Measurements from ENCODE around the gene MRPS14.
A peak's percentile ranks its signal among the peaks of the same experiment; 100 is the strongest.

Gene MRPS14

DNA sequence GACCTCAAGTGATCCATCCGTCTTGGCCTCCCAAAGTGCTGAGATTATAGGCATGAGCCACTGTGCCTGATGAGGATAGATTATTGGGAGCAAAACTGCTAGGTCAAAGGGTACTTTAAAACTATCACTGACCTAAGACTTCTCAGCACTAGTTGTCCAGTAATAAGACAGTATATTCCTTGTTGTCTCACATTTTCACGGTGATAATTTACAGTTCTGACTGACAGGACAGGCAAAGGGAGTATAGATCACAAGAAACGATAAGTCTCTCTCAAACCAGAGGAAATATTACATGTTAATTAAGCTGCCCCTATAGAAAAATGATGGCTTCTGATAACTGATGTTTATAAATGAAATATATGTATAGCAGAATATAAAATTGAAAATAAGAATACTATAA lies 3.7 kb downstream of the MRPS14 start:
- DNase-seq (ENCODE audit: low spot score) = no peak

DNA sequence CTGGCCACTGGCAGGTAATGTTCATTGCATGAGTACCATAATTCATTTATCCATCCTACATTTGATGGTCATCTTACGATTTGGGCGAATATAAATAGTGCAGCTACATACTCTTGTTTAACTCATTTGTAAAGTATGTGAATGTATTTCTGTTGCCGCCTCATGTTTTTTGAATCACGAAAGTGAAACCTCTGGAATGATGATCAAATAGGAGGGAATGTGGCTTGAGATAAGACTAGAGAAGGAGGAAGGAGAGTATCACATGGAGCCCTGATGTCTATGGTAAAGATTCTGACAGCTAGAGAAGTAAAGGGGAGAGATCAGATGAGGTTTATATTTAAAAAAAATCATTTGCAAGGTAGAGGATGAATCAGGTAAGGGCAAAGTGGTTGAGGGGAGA lies 8.0 kb downstream of the MRPS14 start:
- no peak for DNase-seq (ENCODE audit: low spot score)

DNA sequence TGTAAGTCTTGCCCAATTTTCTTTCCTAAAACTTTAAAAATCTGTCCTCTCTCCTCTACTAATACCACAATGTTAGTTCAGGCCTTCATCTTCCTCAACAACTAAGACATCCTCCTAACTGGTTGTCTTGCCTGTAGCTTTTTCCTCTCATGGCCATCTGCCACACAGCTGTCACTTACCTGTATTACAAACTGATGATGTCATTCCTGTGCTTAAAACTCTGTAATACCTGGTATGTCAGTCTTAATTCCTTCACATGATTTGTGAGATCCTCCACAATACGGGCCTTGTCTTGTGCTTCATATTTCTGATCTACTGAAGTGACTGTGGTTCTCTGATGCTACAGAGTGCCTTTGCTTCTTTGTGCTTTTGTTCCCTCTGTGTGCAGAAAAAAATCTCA lies 9.8 kb downstream of the MRPS14 start:
- no peak for DNase-seq (ENCODE audit: low spot score)

DNA sequence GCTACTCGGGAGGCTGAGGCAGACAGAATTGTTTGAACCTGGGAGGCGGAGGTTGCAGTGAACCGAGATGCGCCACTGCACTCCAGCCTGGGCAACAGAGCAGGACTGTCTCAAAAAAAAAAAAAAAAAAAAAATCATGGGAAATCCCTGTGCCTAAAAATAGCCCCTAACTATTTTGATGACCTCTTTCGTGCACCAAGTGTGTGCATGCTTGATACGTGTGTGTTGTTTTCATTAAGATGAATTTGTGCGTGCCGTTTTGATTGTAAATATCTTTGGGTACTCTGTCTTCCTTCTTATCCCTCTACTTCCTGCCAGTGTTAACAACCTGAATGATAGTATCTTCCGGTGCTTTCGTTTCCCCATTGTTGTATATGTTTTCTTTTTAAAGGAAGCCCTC lies 13.7 kb downstream of the MRPS14 start:
- DNase-seq (ENCODE audit: low spot score) = no peak

DNA sequence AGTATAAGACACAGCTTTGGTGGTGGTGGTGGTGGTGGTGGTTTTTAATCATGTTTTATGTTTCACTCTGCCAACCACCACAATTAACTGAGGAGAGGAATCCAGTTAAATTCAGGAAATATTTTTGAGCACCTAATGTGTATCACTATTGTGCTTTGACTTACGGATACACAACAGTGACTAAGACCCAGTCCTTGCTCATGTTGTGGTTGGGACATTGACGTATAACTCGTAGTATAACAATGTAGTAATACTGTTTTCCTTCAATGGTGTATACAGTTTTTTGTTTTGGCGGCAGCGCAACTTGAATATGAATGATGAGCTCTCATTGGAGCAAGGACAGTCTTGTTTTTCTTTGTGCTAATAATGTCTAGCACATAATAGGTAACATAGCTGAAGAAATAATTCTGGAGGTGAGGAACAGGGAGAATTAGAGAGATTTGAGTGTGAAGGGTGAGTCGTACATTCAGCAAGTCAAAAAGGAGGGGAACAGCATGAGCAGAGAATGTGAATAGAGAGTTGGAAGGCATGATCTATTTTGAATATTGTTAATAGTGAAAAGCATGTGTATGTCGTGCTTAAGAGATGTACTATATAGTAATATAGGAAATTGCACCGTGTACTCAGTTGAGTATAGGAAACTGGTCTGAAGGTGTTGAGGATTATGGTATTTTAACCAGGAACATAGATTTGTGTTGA lies 18.0 kb downstream of the MRPS14 start:
- no peak for DNase-seq (ENCODE audit: low spot score)

DNA sequence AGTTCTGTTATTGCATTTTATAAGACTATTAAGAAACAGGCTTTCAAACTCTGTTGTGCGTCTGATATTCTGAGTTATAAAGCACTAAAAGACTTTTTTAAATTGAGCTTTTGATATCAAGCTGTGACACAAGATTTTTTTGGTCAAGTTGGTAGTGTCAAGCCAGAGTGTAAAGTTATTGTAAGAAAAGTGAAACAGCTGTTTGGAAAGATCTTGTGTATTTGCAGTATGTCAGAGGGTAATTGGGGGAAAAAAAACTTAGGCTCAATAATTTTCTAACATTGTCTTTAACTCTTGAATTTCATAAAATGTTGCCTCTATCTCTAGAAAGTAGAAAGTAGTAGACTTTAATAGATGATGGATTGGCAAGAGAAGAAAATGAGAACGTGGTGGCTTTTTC lies 19.7 kb downstream of the MRPS14 start:
- DNase-seq (ENCODE audit: low spot score) = no peak

DNA sequence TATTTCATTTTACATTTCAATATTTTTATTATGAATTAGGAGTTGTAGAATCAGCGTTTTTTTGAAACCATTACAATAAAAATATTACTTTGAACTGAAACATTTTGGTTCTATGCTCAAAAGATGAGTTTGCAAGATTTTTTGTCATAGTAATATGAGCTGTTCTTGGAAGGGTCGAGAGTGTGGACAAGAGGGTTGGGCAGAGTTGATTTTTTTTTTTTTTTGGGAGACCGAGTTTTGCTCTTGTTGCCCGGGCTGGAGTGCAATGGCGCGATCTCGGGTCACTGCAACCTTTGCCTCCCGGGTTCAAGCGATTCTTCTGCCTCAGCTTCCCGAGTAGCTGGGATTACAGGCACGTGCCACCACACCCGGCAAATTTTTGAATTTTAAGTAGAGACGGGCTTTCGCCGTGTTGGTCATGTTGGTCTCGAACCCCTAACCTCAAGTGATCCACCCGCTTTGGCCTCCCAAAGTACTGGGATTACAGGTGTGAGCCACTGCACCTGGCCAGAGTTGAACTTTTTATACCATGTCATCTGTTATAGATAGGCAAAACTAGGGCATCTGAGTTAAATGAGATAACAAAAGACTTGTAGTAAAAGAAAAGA lies 20.2 kb downstream of the MRPS14 start:
- DNase-seq (ENCODE audit: low spot score) = no peak

DNA sequence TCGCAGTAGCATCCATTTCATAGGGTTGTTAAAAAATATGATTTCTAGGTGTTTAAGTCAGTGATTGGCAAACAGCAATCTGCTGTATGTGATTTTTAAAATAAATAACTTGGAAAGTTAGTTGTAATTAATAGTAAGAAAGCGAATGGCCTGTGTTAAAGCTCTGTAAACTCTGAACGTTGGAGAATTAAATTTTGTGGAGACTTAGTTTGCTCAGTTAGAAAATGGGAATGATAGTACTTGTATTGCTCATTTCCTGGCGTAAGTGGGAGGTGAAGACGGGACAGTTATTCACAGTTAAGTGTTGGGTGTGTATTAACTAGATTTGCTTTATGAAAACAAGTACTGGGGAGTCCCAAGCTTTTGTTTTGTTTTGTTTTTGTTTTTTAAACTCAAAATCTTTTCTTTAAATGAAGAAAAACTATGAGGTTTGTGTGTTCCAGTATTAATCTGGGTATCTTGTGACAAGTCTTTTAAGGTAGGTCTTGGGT lies 22.5 kb downstream of the MRPS14 start:
- no peak for DNase-seq (ENCODE audit: low spot score)

DNA sequence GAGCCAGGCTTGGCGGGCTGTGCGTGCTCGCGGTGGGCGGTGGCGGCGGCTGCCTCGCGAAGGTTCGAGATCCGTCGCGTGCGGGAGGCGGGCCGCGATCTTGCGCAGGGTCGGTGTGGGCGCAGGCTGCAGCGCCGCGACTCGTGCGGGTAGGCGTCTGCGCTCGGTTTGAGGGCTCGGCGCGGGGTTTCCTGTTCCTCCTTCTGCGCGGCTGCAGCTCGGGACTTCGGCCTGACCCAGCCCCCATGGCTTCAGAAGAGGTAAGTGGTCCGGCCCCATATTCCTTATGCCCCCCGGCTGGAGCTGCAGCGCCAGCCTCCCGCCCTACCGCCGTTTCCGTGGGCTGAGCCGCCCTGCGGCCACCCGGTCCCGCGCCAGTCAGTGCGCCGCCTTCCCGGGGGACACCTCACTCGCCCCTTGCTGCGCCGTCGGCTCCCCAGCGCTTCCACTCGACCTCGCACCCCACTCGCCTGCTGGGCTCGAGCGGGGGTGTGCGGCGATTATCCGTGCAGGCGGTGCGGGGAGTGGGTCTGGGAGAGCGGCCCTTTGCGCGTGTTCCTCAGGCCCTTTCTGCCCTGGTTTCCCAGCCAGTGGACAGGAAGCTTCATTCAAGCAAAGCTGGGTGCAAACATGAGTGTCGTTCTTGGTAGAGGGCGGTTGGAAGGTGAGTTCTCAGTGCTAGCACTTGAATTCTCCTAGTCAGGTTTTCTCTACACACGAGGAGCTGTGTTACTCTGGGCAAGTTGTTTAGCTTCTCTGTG lies 23.1 kb downstream of the MRPS14 start, which contains the start of gene CACYBP:
Gene CACYBP, plus strand, starts transcription at position 12 of the 761 bp plus-strand sequence. Its CDS starts 234 bp downstream, at position 246.
- peak; percentile 56 for DNase-seq (ENCODE audit: low spot score)

DNA sequence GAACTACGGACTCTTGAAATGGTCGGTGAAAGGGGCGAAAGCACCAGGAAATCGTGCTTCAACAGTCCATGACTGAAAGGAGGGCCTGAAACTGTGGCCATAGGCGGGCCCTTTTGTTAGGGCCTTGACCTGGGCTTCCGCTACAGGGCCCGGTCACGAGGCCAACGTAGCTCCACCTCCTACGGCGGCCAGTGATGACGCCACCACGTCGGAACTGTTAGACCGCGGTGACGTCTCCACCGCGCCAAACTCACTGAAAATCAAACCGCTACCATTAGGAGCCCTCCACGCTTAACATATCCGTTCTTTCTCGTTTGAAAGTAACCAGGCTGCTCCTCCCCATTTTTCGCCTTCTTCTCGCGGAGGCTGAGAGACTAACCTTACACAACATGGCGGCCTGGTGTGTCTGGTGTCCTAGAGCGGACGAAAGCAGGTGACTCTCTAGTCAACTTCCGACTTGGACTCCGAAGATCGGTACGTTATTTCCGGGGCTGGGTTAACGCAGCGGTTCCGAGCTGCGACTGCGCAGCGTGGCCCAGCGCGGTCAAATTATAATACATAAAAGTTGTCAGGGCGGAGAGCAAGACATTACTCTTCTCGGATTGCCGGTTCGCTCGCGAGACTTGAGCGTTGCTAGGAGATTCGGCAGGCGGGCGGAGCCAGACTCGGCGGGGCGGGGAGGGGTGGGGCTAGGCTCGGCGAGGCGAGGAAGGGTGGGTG lies 23.8 kb downstream of the MRPS14 start:
- peak; percentile 96 for DNase-seq (ENCODE audit: low spot score)

DNA sequence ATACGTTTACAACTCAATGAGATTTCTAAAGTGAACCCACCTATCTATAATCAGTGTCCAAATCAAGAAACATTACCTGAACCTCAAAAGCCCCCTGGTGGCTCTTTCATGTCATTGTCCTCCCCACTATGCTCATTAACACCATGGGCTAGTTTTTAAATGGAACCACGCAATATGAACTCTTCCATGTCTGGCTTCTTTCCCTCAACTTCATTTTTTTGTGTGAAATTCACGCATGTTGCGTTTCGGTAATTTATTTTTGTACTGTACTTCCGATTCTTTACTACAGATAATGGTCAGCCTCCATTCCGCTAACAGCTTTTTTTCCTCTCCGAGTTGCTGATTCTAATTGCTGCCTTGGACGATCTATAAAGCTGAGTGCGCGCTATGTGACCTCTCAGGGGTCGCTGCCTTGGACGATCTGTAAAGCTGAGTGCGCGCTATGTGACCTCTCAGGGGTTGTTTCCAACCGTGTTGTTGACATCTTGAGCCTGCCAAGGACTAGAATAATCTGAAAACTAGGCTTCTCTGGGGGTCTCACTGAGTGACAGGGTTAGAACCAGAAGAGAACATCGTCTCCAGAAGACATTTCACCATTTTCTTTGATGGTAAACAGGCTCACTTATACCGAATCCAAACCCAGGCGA lies 24.5 kb downstream of the MRPS14 start:
- peak; percentile 74 for DNase-seq (ENCODE audit: low spot score)

DNA sequence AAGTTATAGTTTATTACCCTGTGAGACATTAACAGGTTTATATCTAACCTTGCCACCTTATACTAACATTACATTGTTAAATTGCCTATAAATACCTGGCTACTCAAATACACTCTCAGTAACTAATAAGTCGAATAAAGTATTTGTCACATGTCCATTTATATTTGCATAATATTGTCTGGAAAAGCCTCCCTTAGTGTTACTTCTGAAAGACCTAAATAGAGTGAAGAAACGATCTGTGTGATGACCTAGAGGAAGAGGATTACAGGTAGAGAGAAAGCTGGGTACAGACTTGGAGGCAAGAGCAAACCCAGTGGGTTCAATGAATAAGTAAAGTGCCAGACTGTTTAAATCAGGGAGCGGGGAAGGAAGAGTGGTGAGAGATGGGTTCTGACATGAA lies 26.2 kb downstream of the MRPS14 start:
- DNase-seq (ENCODE audit: low spot score) = no peak

DNA sequence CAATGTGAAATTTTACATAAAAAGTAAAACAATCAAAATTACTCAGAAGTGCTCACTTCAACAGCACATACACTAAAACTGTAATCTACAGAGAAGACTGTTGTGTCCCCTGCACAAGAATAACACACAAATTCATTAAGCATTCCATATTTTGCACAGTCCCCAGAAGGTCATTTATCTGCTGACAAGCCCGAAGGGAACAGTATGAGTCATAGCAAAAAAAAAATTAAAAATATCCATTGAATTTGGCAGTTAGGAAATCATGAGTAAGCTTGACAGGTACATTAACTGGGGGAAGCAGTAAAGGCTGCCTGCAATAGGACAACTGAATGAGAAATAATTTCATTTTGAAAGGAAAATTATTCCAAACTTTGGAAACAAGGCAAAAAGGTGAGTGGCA lies 26.7 kb downstream of the MRPS14 start:
- no peak for DNase-seq (ENCODE audit: low spot score)

DNA sequence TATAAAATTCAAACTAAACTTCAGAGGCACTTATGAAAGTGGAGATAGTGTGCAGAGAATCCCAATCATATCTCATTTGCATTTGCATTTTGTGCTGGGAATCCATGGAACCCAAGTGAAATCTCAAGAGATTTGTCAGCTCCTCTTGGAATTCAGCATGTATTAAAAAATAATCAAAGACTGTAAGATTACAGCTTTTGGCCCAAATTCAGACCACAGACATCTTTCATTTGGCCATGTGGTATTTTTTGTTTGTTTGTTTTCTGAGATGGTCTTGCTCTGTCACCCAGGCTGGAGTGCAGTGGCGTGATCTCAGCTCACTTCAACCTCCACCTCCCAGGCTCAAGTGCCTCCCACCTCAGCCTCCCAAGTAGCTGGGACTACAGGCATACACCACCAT lies 27.3 kb downstream of the MRPS14 start:
- DNase-seq (ENCODE audit: low spot score) = no peak

DNA sequence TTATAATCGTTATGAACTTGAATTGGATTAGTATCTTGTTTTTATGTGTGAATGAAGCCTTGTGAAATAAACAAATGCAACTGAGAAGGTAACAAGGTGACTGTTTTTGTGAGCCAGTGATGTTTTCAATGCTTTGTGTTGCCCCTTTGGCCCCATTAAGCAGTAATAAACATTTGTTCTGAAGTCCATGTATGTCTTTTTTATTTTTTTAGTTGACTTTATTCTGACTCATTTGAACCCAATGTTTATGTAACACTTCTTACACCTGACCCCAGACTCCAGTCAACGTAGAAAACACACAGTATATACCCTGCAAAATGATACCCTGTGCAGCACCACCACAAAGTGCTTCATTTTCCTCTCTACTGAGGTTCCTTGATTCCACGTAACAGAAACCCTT lies 28.1 kb downstream of the MRPS14 start:
- DNase-seq (ENCODE audit: low spot score) = no peak

DNA sequence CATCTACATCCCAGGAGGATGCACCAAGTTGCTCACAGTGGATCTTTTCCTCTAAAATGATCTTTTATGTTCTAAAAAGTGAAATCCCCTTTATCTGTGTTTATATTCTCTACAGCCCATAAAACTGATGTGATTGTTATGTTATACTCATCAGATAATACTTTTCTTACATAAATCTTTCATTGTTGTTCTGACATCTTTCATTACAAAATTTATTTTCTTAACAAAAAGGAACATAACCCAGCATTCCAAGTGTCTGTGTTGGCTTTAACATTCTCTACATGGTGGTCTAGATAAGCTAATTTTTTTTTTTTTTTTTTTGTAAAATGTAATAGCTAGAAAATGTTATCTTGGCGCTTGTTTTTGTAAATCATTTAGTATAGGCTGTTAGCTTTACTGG lies 31.8 kb downstream of the MRPS14 start:
- DNase-seq (ENCODE audit: low spot score) = no peak

DNA sequence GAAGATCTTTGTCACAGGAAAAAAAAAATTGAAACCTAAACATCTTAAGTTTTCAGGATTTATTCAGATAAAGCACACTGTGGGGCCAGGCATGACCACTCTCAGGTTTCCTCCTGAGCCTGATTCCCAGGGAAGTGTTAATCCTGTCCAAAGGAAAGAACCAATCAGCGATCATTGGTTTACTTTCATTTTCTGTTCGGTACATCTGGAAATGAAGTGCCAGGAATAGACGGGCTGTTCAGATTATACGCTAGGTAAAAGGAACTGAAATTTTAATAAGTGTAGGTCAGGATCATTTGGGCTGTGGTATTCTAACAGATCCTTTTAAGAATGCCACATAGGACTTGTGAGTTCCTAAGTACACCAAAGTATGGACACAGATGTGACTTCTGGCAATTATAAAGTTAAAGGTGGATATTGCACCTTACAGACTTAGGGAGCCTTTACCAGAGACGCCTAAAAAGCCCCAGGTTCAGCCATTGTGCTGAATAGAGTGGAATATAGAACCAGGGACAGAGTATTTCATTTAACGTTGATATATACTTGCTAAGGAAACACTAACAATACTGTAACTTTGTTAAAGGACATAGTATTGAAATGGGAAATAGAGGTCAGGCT lies 32.7 kb downstream of the MRPS14 start:
- DNase-seq (ENCODE audit: low spot score) = peak; percentile 24

DNA sequence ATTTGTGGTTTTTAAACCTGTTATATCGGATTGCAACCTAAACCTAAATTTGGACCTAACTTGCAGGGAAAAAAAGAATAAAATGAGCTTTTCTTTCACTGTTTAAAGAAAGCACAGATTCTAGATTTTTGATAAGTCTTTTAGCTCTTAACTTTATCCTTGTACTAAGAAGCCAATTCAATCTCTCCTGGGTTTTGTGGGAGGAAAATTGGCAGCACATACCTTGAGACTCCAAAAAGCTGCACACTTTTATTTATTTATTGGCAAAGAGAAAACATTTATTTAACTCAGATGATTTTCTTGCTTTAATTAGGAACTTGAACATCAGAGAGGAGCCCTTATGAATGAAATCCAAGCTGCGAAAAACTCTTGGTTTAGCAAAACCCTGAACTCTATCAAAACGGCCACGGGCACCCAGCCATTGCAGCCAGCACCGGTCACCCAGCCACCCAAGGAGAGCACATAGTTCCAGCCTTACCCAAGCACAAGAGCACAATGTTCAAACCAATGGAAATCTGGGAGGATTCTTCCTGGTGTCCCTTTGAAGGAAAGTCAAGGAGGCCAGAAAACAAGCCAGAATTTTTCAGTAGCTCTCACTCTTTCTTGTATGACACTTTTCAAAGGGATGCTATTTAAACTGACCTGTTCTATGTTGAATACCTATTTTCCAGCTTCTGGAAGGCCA lies 33.5 kb downstream of the MRPS14 start:
- DNase-seq (ENCODE audit: low spot score) = no peak

DNA sequence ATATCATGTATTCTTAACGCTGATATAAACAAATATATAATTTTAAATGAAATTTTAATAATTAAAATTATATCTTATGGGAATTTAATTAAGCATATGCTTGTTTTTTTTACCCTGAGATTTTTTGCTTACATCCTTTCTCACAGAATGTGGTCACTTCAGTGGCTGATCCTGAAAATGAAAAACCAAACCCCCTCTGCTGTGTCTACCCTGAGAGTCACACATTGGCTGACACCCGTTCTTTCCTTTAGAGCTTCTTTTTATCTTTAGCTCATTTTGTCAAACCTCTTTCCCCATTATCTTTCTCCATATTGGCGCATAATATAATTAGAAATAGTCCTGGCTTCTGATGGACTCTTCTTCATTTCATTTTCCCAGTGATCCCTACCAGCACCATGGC lies 34.2 kb downstream of the MRPS14 start:
- no peak for DNase-seq (ENCODE audit: low spot score)

DNA sequence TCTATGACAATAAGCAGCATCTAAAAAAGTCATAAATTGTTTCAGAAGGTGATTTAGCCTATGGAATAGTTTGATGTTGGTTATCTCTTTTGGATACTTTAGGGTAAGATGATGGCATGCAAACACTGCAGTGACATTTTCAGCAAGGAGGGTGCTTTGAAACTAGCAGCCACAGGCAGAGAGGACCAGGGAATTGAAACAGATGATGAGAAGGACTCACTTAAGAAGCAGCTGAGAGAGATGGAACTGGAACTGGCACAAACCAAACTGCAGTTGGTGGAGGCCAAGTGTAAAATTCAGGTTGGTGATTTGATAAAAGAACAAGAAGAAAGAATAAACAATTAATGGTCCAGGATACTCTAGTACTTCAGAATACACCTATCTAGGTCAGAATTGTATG lies 34.7 kb downstream of the MRPS14 start:
- DNase-seq (ENCODE audit: low spot score) = no peak

DNA sequence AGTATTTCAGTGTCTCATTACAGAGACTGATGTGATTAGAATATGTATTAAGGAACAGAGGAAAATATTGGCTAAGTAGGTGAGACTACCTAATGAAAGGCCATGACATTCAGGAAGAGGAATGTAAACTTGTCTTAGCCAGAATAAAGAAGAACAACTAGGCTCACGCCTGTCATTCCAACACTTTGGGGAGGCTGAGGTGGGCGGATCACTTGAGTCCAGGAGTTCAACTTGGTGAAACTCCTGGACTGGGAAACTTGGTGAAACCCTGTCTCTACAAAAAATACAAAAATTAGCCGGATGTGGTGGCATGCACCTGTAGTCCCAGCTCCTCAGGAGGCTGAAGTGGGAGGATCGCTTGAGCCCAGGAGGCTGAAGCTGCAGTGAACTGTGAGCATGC lies 38.3 kb downstream of the MRPS14 start:
- no peak for DNase-seq (ENCODE audit: low spot score)

Measured in germinal center (tissue), 1 donor.